Testis (tissue), 2 donors: ENCODE results near the gene MARCHF7.

Experiments
- POLR2A ChIP-seq: fragments of 450-650 bp; IDR thresholded peaks from one replicate; pipeline ENCODE4 v1.6.1; 2017; ENCODE audit warnings: antibody characterized with exemption, mild to moderate bottlenecking, moderate library complexity
- TF ChIP-seq, protein P1 (sequence below), 3 experiments: fragments of 450-650 bp in 2 of 3; fragments of 200-600 bp in 1 of 3; sonication (generic) in 1 of 3; IDR thresholded peaks; one replicate each; pipeline ENCODE4 v1.5.1; 2016 to 2019; ENCODE audit warnings: antibody characterized with exemption in 3 of 3, mild to moderate bottlenecking in 2 of 3, moderate library complexity in 1 of 3

DNA sequence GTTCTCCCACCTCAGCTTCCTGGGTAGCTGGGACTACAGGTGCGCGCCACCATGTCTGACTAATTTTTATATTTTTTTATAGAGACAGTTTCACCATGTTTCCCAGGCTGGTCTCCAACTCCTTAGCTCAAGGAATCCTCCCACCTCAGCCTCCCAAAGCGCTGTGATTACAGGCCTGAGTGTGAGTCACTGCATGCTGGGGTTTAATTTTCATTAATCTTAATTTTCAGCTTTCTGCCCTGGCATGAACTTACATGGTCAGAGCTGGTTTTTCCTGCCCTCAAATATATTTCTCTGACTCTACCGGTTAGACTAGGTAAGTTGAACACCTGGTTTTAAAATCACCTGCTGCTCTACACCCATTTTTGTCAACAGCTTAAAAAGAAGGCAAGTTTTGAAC, 3.1 kb downstream of the MARCHF7 start:
- TF ChIP-seq, protein P1, sequence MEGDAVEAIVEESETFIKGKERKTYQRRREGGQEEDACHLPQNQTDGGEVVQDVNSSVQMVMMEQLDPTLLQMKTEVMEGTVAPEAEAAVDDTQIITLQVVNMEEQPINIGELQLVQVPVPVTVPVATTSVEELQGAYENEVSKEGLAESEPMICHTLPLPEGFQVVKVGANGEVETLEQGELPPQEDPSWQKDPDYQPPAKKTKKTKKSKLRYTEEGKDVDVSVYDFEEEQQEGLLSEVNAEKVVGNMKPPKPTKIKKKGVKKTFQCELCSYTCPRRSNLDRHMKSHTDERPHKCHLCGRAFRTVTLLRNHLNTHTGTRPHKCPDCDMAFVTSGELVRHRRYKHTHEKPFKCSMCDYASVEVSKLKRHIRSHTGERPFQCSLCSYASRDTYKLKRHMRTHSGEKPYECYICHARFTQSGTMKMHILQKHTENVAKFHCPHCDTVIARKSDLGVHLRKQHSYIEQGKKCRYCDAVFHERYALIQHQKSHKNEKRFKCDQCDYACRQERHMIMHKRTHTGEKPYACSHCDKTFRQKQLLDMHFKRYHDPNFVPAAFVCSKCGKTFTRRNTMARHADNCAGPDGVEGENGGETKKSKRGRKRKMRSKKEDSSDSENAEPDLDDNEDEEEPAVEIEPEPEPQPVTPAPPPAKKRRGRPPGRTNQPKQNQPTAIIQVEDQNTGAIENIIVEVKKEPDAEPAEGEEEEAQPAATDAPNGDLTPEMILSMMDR (IDR thresholded peaks at IDR 0.05) = no peak
- no peak for TF ChIP-seq POLR2A
